HG02970 (cell line): ENCODE data around the gene LHPP.

Source experiments
- ATAC-seq: cut with Tn5 transposase; IDR thresholded peaks from one replicate; pipeline ENCODE4 v1.9.1; 2021; ENCODE audit warnings: mild to moderate bottlenecking, moderate library complexity, moderate number of reproducible peaks; ENCODE audit not compliant: unreplicated experiment, low FRiP score

The LHPP gene

DNA sequence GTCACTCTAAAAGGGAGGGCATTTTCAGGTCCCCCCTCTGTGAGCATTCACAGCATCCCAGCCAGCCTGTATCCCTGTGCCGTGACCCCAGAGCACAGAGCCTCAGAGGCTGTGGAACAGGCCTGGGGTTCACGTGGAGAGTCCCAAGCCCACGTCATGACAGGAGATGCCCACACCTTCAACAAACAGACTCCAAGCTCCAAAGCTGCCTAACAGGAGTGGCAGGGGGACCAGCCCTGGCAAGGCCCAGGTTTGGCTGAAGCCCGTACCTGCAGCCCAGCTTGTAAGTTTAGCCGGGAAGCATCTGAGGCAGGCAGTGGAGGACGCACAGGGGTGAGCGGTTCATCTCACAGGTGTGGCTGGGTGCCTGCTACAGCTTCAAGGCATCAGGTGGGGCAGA, 33.5 kb downstream of the LHPP start:
- no peak for ATAC-seq

DNA sequence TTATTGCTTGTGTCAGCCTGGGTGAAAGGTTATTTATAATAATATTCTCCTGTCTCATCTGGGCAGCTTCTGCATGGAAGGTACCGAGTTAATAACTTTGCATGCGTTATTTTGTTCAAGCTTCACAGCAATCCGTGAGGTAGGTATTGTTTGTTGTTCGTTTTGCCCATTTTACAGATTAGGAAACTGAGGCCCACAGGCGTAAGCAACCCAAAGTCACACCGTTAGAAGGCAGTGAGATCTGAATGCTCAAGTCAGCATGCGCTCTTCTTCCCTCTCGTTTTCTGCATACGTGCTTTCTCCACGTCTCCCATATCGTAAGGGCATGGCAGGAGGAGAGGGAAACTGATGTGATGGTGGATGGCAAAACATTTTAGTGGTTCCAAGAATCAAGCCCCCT, 34.1 kb downstream of the LHPP start:
- no peak for ATAC-seq

DNA sequence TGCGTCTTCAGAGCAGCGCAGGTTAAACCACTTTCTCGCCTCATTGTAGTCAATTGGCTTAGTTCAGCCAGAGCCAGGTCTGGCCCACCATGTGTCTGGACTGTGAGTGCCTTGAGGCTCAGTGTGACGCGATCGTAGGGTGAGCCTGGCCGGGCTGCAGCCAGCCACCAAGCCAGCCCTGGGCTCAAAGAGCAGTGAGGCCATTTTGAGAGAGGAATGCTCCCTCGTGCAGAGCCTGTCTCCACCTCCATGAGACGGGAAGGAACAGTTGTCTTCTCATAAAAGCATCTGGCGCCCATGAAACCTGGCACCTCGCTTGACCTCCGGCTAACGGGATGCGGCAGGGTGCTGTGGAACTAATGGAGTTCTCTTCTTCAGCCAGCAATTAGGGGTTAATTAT, 34.5 kb downstream of the LHPP start:
- no peak for ATAC-seq

GRCh38 chr10:124496620-124497019, 35.0 kb downstream of the LHPP start:
- ATAC-seq: no peak

DNA sequence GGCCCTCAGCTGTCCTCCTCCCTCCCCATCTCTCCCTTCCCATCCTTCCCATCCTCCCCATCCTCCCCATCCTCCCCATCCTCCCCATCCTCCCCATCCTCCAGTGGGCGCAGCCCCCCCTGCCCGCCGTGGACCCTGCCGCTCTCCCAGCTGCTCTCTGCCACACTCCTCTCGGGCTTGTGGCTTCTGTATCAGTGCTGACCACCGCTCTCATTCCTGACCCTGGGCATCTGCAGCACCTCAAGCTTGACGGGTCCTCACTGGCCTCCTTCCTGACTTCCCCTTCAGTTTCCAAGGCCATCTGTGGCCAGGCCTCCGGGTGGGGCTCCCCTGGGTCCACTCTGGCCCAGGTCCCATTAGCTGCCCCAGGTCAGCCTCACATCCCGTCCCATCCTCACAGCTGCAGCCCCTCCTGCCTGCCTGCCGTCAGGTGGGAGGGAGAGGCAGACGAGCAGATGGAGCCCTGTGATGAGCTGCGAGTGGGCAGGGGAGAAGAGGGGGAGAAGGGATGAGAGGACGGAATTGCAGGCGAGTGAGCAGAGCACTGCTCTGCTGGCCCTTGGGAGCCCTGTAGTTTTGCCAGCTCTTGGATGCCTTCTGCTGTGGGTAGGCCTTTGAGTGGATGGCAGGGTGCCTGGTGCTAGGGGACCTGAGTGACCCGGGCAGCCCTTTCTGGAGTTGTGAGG, 35.7 kb downstream of the LHPP start:
- ATAC-seq: no peak

- ATAC-seq: no peak
Observed at GRCh38 chr10:124498056-124498455, 36.4 kb downstream of the LHPP start.

GRCh38 chr10:124500757-124501156, 39.1 kb downstream of the LHPP start:
- no peak for ATAC-seq

DNA sequence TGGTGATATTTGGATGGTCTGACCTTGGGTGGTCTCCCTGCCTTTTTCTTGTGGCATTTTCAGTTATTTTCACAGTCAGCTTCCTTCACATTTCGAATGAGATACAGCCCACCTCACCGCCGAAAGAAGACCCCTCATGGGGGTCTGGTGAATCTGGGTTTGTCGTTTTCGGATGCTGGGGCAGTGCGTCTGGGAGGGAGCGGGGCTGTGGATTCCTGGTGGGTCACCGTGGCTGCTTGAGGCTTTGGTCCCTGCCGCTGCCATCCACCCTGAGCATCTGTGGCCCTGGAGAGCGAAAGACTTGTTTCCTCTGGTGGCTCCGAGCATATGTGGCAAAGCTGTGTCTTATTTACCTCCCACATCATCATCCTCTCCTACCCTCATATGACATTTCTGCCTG, 43.1 kb downstream of the LHPP start:
- no peak for ATAC-seq

DNA sequence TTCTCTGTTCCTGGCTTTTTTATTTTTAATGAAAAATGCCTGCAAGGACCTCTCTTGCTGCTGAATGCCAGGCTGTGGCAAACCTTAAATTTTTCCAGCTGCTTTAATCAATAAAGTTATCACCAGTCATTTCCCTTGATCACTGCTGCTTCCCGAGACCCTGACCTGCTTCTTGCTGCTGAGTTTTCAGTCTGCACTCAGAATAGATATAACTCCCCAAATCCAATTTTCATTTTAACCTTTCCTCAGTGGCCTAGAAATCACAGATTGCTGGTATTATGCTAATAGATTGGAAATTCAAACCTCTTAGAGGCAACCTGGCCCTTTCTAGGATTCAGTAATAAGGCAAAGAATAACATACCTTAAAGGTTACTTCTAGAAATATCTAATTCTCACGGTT, 43.7 kb downstream of the LHPP start:
- no peak for ATAC-seq

DNA sequence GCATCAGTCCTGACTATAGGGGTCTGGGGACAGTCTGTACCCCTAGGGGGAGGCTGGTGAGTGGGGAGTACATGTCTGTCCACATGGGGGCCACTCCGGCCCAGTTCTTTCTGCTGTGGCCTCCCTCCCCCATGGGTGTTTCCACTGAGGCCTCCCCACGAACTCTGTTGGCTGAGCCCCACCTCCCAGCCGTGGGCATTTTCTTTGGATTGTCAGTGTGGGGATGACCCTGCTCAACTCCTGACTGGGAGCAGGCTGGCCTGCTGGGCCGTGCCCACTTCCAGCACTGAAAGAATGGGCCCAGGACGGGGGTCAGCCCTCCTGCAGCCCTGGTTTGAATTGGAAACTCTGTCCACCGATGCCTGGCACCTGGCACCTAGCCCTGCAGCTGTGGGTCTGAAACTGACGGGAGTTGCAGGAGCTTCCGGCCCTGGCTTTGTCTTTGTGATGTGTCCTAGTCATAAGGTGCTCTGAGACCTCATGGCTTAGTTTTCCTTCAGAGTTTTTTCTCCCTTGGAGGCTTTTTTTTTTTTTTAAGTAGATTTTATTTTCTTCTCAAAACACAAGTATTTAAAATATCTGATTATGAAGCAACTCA, 46.5 kb downstream of the LHPP start:
- no peak for ATAC-seq

GRCh38 chr10:124508907-124509454, 47.4 kb downstream of the LHPP start:
- no peak for ATAC-seq

DNA sequence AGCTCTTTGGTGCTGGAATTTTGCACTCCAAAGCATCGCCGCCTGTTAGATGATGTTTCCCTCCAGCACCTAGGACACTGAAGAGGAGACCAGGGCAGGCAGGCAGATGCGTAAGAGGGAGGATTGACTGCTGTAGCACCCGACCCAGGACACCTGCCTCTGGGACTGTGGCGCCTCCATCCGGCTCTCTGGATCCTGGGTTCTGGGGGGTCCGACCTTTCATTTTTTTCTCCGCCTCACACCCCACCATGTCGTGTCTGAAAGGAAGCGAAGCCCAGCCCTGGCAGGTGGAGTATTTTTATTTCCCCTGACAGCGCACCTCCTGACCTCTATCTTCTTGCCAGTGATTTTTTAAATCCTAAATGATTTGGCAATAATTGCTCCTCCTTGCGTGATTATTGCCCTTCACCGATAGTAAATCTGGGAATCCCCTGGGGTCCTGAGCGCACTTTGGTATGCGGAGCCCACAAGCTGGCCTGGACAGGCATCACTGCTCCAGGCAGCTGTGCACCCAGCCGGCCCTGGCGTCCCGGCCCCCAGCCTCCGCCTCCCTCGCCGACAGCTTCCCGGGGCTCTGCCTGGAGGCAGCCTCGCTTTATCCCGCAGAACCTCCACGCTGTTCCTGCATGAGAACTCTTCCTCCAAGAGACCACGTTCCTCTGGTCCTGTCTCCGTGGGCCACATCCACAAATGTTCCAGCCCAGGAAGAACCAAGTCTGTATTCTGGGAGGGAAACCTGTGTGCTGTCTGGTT, 48.4 kb downstream of the LHPP start:
- no peak for ATAC-seq

DNA sequence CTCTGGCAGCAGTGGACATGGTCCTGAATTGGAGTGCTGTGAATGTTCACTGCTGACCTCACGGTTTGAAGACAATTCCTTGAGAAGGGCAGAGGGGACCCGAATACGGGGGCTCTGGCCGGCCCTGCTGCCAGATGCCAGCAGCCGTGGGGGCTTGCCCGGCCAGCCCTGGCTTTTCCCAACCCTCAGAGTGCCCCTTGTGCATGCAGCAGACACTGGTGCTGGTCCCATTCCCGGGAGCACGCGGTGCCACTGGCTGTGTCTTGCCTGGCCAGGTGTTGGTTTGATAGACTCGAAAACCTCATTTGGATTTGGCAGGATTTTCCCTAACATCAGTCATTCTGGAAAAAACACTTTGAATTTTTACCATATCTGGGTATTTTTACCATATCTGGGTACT, 49.1 kb downstream of the LHPP start:
- no peak for ATAC-seq

DNA sequence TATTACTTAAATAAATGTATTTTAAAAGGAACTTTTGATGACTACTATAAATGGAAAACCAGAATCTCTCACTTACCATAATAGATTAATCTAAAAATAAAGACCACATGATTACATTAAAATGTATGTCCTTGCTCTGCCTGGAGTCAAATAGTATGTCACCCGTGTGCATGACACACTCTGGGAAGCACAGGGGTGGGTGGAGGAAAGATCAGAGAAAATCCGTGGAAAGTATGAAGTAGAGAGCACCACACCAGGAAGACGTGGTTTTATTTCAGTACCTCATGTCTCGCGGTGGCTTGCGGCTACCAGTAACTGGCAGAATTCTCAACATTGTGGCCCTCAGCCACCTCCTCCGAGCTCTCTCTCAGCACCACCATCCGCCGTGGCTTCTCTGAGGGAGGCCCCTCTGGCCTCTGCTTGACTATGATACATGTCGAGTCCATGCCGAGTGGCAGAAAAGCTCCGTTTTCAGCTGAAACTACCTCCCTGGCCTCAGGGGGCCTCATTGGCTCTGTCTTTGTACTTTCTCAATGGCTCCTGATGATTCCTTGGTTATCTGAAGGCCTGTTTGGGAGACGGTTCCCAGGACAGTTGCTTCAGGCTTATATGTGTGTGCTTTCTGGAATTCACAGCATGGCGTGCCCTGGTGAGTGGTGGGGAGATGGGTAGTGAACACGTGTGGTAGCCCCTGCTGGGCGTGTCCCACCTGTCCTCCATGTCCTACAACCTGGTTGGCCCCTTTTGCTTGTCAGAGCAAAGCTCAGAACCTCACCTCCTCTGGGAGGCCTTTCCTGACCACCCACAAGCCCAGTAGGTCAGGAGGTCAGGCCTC, 49.8 kb downstream of the LHPP start:
- ATAC-seq: no peak

- ATAC-seq: no peak
Observed at GRCh38 chr10:124512040-124512428, 50.4 kb downstream of the LHPP start.

DNA sequence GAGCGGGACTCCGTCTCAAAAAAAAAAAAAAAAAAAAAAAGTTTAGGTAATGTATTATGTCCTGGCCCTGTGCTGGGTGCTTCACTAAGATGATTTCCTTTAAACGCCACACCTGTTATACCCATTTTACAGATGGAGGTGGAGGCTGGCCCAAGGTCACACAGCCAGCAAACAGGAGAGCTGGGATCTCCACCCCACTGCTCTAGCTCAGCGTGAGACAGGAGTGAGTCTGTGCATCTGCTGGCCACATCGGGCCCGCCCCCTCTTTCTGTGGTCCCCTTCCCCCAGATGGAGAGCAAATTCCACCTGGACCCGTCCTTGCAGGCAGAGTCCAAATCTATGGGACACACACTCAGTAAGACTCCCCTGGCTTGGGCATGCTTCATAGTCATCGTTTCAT, 51.0 kb downstream of the LHPP start:
- ATAC-seq: no peak

DNA sequence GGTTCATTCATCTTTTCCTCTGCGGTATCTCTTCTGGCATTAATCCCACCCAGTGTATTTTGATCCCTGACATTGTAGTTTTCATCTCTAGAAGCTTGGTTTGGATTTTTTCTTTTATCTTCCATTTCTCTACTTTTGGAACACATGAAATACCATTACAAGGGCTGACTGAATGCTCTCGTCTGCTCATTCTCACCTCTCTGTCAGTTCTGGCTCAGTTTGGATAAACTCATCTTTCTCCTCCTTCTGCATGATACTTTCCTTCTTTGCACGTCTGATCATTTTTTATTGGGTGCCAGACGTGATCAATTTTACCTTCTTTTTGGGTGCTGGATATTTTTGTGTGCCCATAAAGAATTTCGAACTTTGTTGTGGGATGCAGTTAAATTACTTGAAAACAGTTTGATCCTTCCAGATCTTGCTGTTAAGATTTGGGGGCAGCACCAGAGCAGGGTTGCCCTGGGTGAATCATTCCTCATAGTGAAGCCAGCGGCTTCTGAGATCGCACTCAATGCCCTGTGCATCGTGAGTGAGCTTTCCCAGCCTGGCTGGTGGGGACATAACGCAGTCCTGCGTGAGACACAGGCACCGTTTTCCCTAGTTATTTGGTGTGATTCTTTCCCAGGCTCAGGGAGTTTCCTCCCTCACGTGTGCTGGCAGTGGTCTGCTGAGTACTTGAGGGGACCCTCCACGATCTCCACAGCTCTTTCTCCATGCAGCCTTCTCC, 53.8 kb downstream of the LHPP start:
- no peak for ATAC-seq

DNA sequence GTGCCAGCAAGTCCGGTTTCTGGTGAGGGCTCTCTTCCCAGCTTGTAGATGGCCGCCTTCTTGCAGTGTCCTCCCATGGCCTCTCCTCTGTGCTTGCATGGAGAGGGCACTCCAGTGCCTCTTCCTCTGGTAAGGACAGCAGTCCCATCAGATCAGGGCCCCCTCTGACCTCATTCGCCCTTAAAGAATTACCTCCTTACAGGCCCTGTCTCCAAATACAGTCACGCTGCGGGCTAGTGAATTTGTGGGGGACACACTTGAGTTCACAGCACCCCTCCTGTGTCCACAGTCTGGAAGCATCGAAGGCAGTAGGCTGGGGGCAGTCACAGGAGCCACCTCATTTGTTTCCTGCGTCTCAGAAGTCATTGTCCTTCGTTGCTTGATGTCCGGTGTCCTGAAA, 54.6 kb downstream of the LHPP start:
- ATAC-seq: no peak

GRCh38 chr10:124516746-124517397, 55.2 kb downstream of the LHPP start:
- no peak for ATAC-seq

DNA sequence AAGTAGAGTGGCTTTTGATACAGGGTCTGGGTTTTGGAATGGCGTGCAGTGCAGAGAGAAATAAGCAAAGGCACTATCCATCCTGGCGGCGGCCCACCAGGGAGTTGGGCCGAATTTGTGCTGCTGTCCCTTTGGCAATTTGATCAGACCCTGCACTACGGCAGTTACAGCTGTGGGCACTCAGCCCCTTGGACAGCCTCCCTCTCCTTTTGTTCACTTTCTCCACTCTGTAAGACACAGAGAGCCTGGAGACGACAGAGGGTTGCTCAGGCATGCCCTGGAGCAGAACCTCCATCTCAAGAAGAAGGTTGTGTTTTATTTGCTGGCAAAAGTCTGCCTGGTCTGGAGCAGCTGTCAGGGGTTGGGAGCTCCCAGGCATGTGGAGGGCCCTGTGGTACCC, 55.8 kb downstream of the LHPP start:
- ATAC-seq: no peak
